Activated CD8-positive, alpha-beta memory T cell treated with anti-CD3 and anti-CD28 coated beads, Interleukin-2, amount 50 U/mL, for 24 hours (primary cell): ENCODE results near the gene PPP2R5A.
"Not testable (repeated sequence)": the region's sequence is repeated elsewhere in the genome, so short reads cannot be mapped to it uniquely, and the experiment has no call there.

ENCODE experiments used
- DNase-seq: peaks from one replicate; pipeline ENCODE4 v3.0.0-alpha.2; 2020; ENCODE audit errors: extremely low read depth

PPP2R5A gene

DNA sequence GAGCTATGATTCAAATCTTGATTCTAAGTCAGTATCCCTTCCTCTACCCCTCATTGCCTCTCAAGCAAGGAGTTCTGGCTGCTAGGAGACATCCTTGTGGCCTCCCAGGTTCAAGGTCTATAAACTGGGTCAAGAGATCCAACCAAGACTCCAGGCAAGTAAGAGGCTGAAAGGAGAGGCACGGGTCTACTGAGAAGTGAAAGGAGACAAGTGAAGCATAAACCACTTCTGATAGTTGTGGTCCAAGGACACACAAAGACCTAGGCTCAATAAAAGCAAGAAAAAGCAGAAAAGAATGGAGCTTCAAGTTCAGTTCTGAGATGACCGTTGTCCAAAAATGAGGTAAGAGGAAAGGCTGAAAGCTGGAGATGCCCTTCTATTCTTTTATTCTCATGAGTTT is 17.8 kb upstream of the PPP2R5A start:
- DNase-seq: no peak

GRCh38 chr1:212269306-212269705 is 15.9 kb upstream of the PPP2R5A start:
- DNase-seq: no peak

GRCh38 chr1:212270564-212270963 is 14.6 kb upstream of the PPP2R5A start:
- no peak for DNase-seq

GRCh38 chr1:212271234-212271633 is 14.0 kb upstream of the PPP2R5A start:
- no peak for DNase-seq

GRCh38 chr1:212271823-212272485 is 13.3 kb upstream of the PPP2R5A start:
- DNase-seq: no peak

DNA sequence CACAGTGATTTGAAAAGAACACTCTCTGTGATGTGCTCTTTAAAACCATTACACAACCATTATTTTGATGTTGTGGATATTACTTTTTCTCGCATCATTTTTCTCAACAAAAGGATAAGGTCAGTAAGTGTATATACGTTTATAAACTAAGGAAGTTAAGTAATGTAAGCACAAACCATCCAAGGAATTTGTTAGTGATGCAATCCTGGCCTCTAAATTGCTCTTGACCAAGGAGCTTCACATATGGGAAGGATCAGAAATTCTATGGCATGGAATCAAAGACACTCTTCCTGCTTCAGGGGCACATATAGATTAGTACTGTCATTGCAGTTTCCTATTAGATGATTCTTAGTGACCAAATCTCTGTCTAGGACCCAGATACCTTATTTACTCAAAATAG is 3.6 kb upstream of the PPP2R5A start:
- DNase-seq: no peak

GRCh38 chr1:212283741-212284140 is 1.5 kb upstream of the PPP2R5A start:
- no peak for DNase-seq

DNA sequence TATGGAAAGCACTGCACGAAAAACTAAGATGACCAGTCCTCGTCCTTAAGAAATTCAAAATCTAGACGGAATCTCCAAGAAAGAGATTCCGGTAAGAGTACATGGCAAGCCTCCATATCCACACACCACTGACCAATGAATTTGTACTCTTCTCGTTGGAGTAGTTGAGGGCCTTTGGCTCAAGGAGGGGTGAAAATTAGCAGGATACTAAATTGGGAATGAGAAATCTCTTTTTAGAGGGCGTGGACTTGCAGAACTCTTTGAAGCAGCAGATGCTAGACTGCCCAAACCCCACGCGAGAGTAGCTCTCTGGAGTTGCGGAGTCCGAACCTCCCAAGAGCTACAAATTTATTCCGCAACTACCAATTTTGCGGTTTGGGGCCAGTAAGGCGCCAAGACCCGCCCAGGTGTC is 872 bp upstream of the PPP2R5A start:
- no peak for DNase-seq

DNA sequence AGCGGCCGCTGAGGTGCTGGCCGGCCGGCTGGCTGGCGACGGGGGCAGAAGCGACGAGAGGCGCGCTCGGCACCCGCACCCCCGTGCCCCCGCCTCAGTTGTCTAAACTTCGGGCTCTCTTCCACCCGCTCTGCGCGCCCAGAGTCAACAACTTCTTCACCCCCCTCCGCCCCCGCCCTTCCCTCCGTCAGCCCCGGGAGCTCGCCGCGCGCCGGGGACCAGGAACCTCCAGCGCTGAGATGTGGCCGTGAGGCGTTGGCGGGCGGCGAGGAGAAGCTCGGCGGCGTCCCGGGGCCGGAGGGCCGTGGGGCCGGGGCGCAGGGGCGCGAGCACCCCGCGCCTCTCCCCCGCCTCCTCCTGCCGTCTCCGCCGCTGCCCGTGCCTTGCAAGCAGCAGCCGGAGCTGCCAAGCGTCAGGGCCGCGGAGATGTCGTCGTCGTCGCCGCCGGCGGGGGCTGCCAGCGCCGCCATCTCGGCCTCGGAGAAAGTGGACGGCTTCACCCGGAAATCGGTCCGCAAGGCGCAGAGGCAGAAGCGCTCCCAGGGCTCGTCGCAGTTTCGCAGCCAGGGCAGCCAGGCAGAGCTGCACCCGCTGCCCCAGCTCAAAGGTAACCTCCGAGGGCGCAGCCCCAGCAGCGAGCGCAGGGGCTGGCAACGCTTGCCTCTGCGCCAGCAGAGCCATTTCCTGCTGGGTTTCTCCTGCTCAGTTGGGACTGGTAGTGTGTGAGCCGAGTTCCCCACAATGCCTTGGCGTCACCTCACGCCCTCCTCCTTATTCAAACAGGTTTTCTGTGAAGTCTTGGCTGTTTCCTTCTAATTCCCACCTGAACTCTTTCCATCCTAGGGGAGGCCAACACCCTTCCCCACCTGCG is 710 bp downstream of the PPP2R5A start:
- peak; percentile 20 for DNase-seq

DNA sequence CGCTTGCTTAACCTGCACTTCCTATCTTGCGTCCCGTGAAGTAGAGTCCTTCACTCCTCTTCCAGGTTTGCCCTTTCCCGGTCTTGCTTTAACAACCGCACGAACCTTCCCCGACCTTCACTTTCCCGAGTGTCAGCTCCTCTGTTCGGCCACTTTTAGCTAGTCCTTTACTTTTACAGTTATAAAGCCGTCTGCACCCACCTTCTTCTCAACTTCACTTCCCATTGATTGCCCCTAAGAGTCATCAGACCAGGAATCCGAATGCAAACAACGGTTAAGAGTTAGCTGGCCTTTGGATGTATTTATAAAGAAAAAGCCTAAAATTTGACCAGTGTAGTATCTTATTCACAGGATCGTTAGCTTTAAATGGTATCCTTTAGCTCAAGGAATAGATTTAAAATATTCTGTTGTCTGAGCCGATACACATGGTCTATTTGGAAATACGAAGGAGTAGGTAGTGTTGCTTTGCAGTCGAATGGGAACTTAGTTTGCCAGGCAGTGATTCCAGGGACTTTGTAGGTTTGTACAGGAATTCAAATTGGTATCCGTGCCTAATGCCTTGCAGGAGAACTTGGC is 1.4 kb downstream of the PPP2R5A start:
- DNase-seq: no peak

DNA sequence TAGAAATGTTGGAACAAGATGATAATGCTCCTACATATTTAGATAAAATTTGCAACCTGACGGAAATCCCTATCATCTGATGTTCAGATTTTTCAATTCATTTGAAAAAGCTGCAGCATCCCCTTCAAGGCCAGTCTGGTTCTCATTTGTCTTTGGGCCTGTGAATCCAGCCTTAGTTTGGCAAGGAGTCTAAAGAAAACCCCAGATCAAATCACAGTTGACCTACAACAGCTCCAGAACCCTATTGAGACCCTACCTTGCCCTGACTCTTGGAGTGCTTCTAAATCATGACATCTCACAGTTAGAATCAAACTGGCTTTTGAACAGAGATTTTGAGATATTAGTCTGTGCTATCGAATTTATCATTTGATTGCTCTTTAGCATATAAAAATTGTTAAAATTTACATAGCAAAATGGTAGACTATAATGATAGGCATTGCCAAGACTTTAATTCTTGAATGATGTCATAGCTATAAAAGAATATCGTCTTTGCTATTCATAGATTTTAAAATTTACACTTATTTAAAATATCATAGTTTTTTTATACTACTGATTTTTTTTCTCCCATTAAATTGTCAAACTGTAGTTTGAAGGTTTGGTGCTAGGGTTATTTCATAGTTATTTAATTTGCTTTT is 2.2 kb downstream of the PPP2R5A start:
- DNase-seq: no peak

- not testable (repeated sequence) for DNase-seq
These were observed 2.8 kb downstream of the PPP2R5A start for GRCh38 chr1:212287995-212288394.

DNA sequence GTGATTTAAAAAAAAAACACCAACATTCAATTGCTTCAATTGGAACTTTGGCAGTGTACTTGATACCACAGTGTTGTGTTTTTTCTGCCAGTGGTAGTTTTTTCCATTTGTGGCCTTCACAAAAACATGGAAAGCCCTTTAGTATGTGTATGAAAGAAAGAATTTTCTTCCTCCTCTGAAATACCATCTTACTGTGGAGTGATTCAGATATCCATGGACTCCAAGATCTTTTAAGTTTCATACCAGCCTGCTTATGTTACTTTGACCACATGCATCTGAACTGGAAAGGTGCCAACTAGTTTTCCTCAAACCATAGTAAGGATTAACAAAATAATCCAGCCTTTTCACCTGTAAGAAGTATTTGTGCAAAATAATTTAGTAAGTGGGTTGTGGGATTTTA is 3.4 kb downstream of the PPP2R5A start:
- DNase-seq: no peak

DNA sequence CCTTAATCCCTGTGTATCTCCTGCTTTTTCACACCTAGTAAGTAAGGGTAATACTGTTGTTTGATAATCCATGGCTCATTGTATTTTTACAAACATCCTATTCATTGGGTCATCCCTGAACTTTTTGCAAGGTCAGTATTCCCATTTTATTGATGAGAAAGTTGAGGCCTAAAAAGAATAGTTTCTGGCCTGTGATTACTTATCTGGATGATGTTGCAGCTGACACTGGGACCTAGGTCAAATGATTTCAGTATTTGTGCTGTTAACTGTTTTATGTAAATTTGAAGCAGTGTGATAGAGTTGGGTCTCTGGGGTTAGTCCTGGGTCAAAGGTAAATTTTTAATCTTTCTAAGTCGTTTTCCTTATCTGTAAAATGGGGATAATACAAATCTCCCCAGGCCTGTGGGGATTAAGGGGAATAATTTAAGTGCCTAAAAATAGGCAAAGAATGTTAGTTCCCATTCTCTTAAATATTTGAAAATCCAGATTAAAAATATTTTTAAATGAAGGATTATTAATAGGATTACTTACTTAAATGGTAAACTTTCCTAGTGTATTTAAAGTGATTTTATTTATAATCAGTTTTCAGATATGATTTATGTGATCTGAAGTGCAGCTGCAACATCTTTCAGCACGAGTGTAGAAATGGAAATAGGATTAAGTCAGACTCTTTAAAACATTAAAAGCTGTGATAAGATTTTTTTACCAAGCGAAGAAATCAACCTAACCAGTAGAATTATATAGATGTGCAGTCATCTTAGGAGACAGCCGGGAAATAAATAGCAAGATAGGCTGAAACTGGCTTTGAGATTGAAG is 4.3 kb downstream of the PPP2R5A start:
- DNase-seq: no peak

DNA sequence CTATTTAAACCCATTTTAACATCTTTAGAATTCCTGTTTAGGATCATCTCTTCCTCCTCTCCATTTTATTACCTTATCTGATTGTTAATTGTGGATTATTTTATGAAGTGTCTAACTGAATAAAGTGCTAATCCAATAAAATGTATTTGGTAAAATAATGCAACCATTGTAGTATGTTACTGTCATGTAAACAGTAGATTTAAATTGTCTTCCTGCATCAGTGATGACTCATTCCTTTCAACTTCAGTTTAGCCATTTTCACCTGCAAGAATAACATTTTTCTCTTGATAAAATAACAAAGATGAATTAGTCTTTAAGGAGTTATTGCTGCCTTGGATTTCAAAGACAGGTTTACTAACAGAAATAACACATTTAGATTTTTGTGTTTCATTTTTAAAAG is 5.4 kb downstream of the PPP2R5A start:
- no peak for DNase-seq

- DNase-seq: no peak
These were observed 6.4 kb downstream of the PPP2R5A start for GRCh38 chr1:212291505-212292134.

GRCh38 chr1:212292250-212293105 is 7.3 kb downstream of the PPP2R5A start:
- no peak for DNase-seq

DNA sequence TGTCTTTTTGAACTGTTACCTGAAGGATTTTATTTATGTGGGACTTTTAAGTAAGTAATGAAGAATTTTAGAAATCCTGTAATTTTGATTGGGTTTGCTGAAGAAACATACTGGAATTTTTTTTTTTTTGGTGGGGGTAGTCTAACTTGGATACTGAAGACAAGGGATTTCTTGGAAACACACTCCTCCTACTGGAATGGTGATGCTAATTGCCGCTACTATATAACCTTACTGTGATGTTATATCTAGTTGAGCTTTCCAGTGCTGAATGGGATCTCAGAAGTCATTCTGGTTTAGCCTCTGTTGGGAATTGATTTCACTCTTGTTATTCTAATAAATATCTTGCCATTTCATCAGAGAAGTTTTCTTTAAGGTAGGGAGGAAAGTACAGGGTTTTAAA is 8.4 kb downstream of the PPP2R5A start:
- DNase-seq: no peak

DNA sequence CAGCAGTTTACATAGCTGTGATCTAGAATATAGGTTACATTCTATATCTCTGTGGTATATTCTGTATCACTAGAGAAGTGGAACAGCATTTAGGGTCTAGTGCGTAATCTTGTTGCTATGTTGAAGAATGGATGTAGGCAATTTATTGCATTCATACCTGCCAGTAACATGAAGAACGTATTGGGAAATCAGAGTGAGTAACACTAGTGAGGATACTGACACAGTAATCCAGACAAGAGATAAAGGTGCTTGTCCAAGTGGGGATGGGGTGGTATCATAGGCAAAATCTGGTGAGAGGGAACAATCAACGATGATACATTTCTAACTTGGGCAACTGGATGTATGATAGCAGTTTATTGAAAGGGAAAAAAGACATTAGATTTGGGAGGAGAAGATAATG is 9.8 kb downstream of the PPP2R5A start:
- DNase-seq: no peak

GRCh38 chr1:212295579-212295978 is 10.4 kb downstream of the PPP2R5A start:
- DNase-seq: no peak
